Measurements from ENCODE around the gene LMOD3.

- TF ChIP-seq POLR2A (IDR thresholded peaks at IDR 0.05; ENCODE audit: low read length) (no peak), GATA1 (IDR thresholded peaks at IDR 0.05; ENCODE audit: low read depth, low read length) (no peak)
Measured at GRCh38 chr3:69115731-69116130, 6.7 kb downstream of the LMOD3 start.

Data from erythroblast (primary cell).